ENCODE data around the gene MAP3K14. TPM values are rescaled to one million over a fixed set of nuclear protein-coding genes. Genes with fewer than 3 reads are reported as not detected.

MAP3K14 gene
- total RNA-seq, 1 donor from 2014 or later: 5.2 TPM

DNA sequence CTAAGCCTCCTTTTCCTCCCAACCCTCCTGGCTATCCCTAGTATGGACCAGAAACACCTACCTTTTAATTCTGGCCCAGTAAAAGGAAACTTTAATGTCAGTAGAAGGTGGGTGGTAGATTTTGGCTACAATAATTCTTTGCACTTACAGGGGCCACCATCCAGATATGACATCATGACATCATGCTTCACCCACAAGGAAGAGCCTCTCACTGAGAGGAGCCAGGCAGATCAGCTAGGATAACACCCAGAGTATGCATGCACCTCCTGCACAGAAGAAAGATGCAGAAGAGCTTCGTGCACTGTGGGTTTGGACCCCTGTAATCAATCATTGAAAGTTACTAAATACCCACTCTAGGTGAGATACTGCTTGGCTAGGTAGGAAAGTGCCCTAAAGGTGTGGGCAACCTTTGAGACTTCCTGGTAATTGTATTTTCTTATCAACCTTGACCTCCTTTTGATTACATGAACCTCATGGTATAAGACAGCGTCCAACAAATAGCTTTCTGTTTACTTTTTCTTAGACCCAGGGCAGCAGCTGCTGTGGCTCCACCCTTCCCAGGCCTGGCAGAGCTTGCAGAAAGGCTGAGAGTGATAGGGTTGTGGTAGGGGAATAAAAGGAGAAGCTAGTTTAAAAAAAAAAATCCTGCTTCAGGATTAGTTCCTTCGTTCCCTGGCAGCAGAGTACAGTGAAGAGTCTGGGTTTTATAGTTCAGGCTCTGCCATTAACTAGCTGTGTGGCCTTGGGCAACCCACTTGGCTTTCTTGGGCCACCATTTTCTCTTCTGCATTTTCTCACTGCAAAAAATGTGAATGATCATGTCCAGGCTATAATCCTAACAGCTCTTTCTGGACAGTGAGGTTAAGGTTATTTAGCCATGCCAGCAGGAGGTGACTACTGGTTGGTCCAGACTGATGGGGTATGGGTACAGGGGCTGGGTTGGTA lies 6.2 kb downstream of the MAP3K14 start:
- DNase-seq (ENCODE audit: low spot score): no peak
- Mint-ChIP-seq H3K27me3 (ENCODE audit: unreplicated experiment) (peaks cover 9% of the 10 kb centered on the region), H3K36me3 (ENCODE audit: low read depth, unreplicated experiment) (peaks cover 4% of the 10 kb centered on the region), H3K4me3 (ENCODE audit: unreplicated experiment) (no peak overlapping the region), H3K4me1 (ENCODE audit: unreplicated experiment) (peaks cover 8% of the 10 kb centered on the region), H3K27ac (ENCODE audit: unreplicated experiment) (no peak overlapping the region), H3K9me3 (ENCODE audit: unreplicated experiment) (no peaks in the 10 kb centered on the region)
- TF ChIP-seq, protein P1, sequence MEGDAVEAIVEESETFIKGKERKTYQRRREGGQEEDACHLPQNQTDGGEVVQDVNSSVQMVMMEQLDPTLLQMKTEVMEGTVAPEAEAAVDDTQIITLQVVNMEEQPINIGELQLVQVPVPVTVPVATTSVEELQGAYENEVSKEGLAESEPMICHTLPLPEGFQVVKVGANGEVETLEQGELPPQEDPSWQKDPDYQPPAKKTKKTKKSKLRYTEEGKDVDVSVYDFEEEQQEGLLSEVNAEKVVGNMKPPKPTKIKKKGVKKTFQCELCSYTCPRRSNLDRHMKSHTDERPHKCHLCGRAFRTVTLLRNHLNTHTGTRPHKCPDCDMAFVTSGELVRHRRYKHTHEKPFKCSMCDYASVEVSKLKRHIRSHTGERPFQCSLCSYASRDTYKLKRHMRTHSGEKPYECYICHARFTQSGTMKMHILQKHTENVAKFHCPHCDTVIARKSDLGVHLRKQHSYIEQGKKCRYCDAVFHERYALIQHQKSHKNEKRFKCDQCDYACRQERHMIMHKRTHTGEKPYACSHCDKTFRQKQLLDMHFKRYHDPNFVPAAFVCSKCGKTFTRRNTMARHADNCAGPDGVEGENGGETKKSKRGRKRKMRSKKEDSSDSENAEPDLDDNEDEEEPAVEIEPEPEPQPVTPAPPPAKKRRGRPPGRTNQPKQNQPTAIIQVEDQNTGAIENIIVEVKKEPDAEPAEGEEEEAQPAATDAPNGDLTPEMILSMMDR (IDR thresholded peaks at IDR 0.05; ENCODE audit: unreplicated experiment): no peak

GRCh38 chr17:45309400-45309799 lies 7.4 kb downstream of the MAP3K14 start:
- no peaks in the 10 kb centered on the region for H3K4me1 Mint-ChIP-seq (ENCODE audit: unreplicated experiment)
- H3K9me3 Mint-ChIP-seq (ENCODE audit: unreplicated experiment): no peaks in the 10 kb centered on the region
- H3K4me3 Mint-ChIP-seq (ENCODE audit: unreplicated experiment): no peak overlapping the region
- TF ChIP-seq, protein P1 (IDR thresholded peaks at IDR 0.05; ENCODE audit: unreplicated experiment): no peak
- no peak for DNase-seq (ENCODE audit: low spot score)
- peaks cover 4% of the 10 kb centered on the region for H3K36me3 Mint-ChIP-seq (ENCODE audit: low read depth, unreplicated experiment)
- no peak overlapping the region for H3K27ac Mint-ChIP-seq (ENCODE audit: unreplicated experiment)
- peaks cover 6% of the 10 kb centered on the region for H3K27me3 Mint-ChIP-seq (ENCODE audit: unreplicated experiment)

DNA sequence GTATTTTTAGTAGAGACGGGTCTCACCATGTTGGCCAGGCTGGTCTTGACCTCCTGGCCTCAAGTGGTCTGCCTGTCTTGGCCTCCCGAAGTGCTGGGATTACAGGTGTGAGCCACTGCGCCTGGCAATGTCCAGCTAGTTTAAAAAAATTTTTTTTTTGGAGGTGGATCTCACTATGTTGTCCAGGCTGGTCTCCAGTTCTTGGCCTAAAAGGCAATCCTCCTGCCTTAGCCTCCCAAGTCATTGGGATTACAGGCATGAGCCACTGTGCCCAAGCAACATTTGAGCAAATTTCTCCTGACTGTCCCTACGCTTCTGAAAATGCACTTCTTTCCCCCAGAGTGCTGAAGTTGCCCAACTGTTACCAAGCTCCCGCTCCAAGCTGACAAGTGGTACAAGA lies 8.0 kb downstream of the MAP3K14 start:
- Mint-ChIP-seq H3K4me1 (ENCODE audit: unreplicated experiment) (no peaks in the 10 kb centered on the region), H3K9me3 (ENCODE audit: unreplicated experiment) (no peaks in the 10 kb centered on the region), H3K4me3 (ENCODE audit: unreplicated experiment) (no peak overlapping the region), H3K36me3 (ENCODE audit: low read depth, unreplicated experiment) (peaks cover 4% of the 10 kb centered on the region), H3K27ac (ENCODE audit: unreplicated experiment) (no peak overlapping the region), H3K27me3 (ENCODE audit: unreplicated experiment) (peaks cover 6% of the 10 kb centered on the region)
- TF ChIP-seq, protein P1 (IDR thresholded peaks at IDR 0.05; ENCODE audit: unreplicated experiment): no peak
- DNase-seq (ENCODE audit: low spot score): no peak

- TF ChIP-seq, protein P1 (IDR thresholded peaks at IDR 0.05; ENCODE audit: unreplicated experiment): no peak
- H3K27ac Mint-ChIP-seq (ENCODE audit: unreplicated experiment): no peak overlapping the region
- H3K9me3 Mint-ChIP-seq (ENCODE audit: unreplicated experiment): no peaks in the 10 kb centered on the region
- peaks cover 6% of the 10 kb centered on the region for H3K27me3 Mint-ChIP-seq (ENCODE audit: unreplicated experiment)
- no peak for DNase-seq (ENCODE audit: low spot score)
- no peak overlapping the region for H3K4me3 Mint-ChIP-seq (ENCODE audit: unreplicated experiment)
- H3K4me1 Mint-ChIP-seq (ENCODE audit: unreplicated experiment): no peaks in the 10 kb centered on the region
- H3K36me3 Mint-ChIP-seq (ENCODE audit: low read depth, unreplicated experiment): peaks cover 4% of the 10 kb centered on the region
Measured at GRCh38 chr17:45308016-45308365, 8.8 kb downstream of the MAP3K14 start.

All from endothelial cell (in vitro differentiated cells).